HG02970 (cell line): ENCODE measurements around the gene TRAPPC14.
A peak's percentile ranks its signal among the peaks of the same experiment; 100 is the strongest.
"Not testable (repeated sequence)": the region's sequence is repeated elsewhere in the genome, so short reads cannot be mapped to it uniquely, and the experiment has no call there.

Experiments
- ATAC-seq: cut with Tn5 transposase; IDR thresholded peaks from one replicate; pipeline ENCODE4 v1.9.1; 2021; ENCODE audit warnings: mild to moderate bottlenecking, moderate library complexity, moderate number of reproducible peaks; ENCODE audit not compliant: unreplicated experiment, low FRiP score

The TRAPPC14 gene, protein sequence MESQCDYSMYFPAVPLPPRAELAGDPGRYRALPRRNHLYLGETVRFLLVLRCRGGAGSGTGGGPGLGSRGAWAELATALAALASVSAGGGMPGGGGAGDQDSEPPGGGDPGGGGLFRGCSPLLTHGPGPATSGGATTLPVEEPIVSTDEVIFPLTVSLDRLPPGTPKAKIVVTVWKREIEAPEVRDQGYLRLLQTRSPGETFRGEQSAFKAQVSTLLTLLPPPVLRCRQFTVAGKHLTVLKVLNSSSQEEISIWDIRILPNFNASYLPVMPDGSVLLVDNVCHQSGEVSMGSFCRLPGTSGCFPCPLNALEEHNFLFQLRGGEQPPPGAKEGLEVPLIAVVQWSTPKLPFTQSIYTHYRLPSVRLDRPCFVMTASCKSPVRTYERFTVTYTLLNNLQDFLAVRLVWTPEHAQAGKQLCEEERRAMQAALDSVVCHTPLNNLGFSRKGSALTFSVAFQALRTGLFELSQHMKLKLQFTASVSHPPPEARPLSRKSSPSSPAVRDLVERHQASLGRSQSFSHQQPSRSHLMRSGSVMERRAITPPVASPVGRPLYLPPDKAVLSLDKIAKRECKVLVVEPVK

DNA sequence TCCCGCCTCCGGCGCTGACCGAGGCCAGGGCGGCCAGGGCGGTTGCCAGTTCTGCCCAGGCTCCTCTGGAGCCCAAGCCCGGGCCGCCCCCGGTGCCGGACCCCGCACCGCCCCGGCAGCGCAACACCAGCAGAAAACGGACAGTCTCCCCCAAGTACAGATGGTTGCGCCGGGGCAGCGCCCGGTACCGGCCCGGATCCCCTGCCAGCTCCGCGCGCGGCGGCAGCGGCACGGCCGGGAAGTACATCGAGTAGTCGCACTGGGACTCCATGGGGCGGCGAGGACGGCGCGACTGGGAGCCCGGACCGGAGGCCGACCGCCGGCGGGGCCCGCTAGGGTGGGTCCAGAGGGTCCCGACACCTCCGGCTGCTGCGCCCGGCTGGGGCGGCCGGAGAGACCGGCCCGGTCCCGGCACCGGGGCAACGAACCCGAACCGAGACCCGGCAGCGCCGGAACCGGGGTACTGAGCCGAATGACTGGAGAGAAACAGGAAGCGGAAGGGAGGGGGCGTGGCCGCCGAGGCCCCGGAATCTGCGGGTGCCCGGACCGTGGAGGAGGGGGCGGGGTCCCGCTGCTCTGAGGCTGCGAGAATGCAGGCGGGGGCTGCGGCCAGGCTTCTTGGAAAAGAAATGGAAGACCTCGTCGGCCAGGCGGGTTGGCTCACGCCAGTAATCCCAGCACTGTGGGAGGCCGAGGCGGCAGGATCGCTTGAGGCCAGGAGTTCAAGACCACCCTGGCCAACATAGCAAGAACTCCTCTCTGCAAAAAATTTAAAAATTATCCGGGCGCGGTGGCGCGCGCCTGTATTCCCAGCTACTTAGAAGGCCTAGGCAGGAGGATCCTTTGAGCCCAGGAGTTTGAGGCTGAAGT, at the start of gene TRAPPC14:
TSS of gene TRAPPC14 (minus strand) at position 495 of the 870 bp plus-strand sequence. CDS start at position 271, 224 bp downstream.
- peak; percentile 68 for ATAC-seq

DNA sequence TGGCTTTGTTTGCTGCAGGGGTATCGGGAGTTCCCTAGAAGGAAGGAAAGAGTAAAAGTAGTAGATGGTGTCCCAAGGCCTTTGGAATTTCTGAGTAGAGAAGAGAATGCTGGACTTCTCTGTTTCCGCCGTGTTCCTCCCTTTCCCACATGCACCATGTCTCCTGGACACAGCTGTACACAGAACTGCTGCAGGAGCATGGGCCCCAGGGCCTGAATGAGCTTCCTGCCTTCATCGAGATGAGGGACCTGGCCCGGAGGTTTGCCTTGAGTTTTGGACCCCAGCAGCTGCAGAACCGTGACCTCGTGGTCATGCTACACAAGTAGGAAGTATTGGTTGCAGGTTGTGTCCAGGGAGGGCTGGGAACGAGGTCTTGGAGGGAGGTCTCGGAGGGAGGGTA, 45.9 kb upstream of the TRAPPC14 start:
- ATAC-seq, result no peak

GRCh38 chr7:100200693-100201092, 42.2 kb upstream of the TRAPPC14 start:
- no peak for ATAC-seq

GRCh38 chr7:100198266-100198665, 39.7 kb upstream of the TRAPPC14 start:
- ATAC-seq, result no peak

DNA sequence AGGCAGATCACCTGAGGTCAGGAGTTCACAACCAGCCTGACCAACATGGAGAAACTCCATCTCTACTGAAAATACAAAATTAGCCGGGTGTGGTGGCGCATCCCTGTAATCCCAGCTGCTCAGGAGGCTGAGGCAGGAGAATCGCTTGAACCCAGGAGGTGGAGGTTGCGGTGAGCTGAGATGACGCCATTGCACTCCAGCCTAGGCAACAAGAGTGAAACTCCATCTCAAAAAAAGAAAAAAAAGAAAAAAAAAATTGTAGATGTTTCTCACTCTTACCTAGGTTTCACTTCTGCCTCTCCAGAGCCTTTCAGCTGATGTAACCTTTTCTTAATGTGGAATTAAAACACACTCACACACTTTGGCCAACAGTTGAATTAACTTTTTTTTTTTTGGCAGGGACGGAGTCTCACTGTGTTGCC, 37.4 kb upstream of the TRAPPC14 start:
- not testable (repeated sequence) for ATAC-seq

GRCh38 chr7:100195222-100195621, 36.7 kb upstream of the TRAPPC14 start:
- ATAC-seq, result no peak

DNA sequence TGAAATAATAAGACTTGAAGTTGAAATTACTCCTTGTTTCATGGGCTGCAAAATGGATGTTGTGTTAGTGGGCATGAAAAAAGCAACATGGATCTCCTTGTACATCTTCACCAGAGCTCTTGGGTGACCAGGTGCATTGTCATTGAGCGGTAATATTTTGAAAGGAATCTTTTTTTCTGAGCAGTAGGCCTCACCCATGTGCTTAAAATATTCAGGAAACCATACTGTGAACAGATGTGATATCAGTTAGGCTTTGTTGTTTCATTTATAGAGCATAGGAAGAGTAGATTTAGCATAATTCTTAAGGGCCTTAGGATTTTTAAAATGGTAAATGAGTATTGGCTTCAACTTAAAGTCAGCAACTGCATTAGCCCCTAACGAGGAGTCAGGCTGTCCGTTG, 34.4 kb upstream of the TRAPPC14 start:
- no peak for ATAC-seq

- not testable (repeated sequence) for ATAC-seq
These were observed 33.8 kb upstream of the TRAPPC14 start for GRCh38 chr7:100192281-100192862.

GRCh38 chr7:100191775-100192174, 33.3 kb upstream of the TRAPPC14 start:
- no peak for ATAC-seq

- ATAC-seq, result no peak
These were observed 31.7 kb upstream of the TRAPPC14 start for GRCh38 chr7:100190048-100190711.

- no peak for ATAC-seq
These were observed 30.5 kb upstream of the TRAPPC14 start for GRCh38 chr7:100189061-100189460.

- no peak for ATAC-seq
These were observed 27.2 kb upstream of the TRAPPC14 start for GRCh38 chr7:100185726-100186125.

DNA sequence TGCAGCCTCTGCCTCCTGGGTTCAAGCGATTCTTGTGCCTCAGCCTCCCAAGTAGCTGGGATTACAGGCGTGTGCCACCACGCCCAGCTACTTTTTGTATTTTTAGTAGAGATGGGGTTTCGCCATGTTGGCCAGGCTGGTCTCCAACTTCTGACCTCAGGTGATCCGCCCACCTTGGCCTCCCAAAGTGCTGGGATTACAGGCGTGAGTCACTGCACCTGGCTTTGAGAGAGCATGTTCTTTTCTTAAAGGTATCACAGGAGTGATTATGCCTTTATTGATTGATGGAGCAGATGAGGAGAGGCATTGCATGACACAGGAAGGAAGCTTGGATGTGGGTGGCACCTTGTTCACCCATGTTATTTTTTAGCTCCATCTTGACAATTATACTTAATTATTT, 24.6 kb upstream of the TRAPPC14 start:
- not testable (repeated sequence) for ATAC-seq

DNA sequence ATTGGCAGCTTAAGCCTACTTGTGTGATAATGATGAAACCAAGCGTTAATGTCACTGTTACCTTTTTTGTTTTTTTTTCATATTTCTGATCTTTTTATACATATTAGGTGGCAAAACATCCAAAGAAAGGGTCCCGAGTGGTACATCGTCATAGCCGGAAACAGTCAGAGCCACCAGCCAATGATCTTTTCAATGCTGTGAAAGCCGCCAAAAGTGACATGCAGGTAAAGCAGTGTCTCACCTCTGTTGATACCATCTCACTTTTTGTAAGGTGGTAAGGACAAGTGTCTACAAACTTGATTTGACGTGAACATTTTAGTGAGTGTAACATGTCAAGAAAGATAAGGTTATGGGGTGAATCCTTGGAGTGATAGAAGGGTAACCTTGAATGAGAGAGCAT, 24.1 kb upstream of the TRAPPC14 start:
- not testable (repeated sequence) for ATAC-seq

- not testable (repeated sequence) for ATAC-seq
These were observed 21.6 kb upstream of the TRAPPC14 start for GRCh38 chr7:100180084-100180483.

DNA sequence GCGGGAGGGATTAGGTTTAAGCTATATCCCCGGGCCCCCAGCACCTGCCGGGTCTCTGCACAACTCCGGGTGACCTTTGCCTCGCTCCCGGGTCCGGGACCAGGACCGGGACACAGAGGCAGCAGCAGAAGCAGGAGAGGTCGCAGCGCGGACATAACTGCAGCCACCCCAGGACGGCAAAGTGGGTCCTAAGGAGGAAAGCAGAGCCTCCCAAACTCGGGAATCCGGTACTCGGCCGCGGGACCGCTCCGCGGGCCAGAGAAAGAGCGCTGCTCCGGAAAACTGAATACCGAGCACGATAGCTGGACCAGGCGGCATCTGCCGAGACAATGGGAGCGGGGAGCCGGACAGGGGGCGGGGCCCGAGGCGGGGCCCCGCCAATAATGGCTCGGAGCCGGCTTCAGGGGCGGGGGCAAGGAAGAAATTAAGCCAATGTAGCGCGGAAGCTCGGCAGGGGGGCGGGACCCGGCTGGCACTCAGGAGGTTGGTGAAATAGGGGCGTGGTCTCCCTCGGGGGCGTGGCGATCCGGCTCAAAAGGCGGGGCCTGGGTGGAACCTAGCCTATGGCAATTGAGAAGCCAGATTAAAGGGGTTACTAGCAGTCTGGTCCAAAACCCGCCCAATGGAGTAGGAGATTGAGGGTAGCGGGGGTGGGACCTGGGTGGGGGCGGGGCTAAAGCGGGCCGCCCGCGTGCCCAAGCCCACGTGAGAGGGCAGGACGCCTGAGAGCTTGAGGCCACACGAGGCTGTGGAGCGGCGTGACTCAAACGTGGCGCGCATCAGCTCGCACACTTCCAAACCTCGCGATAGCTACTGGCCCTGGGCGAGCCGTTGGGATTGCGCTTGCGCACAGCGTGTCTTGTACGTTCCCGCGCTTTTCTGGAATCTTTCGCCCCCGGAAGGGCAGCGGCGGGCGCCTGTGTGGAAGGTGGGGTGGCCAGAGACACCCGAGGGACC, 18.8 kb upstream of the TRAPPC14 start, which contains the start of the genes GPC2 and STAG3:
TSS of gene GPC2 (minus strand) at position 337 of the 957 bp plus-strand sequence. CDS start at position 155, 182 bp downstream.
TSS of gene STAG3 (plus strand) at position 874 of the 957 bp plus-strand sequence. CDS start 2,639 bp downstream, outside the sequence.
- ATAC-seq, result peak; percentile 69

DNA sequence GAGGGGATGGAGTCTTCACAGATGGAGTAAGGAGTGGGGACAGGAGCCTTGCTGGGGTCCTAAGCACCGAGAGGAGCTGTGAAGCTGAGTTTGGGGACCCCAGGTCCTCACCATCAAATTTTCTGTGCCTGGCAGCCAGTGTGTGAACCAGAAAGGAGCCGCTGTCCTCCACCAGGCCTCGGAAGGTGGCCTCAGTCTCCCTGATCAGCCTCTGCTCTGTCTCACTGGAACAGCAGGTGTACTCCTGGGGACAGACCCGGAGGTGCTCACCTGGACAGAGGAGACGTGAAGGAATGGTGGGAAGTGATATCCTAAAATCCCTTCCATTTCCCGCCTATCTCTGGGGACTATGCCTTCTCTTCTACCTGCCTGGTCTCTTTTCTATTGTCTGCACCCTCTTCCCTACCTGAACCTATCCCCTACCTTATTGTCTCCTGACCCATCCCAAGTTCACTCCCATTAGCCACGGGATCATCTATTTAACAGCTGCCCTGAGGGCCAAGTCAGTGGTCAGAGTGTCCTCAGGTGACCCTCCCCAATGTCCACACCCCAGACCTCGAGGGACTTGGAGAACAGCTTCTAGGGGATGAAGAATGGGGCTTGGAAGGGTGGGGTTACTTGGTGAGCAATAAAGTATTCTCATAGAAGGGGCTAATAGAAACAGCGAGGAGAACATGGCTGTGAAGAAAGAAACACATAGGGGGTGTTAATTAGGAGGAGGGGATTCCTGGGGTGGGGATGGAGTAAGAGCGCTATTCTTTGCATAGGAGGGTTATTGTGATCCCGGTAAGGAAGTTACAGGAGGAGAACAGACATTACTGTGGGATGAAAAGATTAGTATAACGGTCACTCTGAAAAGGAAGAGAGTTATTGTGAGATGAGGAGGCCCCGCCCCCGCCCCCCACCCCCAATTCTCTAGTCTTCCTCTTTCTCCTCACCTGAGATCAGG, 17.8 kb upstream of the TRAPPC14 start:
- no peak for ATAC-seq
